ENCODE data around the gene MAP2K5.

The MAP2K5 gene

GRCh38 chr15:67520321-67521028 lies 22.0 kb upstream of the MAP2K5 start:
- Mint-ChIP-seq H3K27ac (peak overlapping the region; percentile 58 to 87 (median 86)), H3K9me3 (no peaks in the 10 kb centered on the region), H3K4me3 (peak overlapping the region; percentile 79 to 88 (median 84)), H3K27me3 (ENCODE audit: low read depth) (no peaks in the 10 kb centered on the region), H3K36me3 (ENCODE audit: low read depth) (peaks cover 8% of the 10 kb centered on the region), H3K4me1 (peaks cover 26% of the 10 kb centered on the region)
- no peak for TF ChIP-seq CTCF (IDR thresholded peaks at IDR 0.05; ENCODE audit: unreplicated experiment in 3 of 3)

GRCh38 chr15:67521029-67521782 lies 21.3 kb upstream of the MAP2K5 start, which contains the start of gene C15orf61:
Gene C15orf61 (plus strand): TSS chr15:67521131. CDS start chr15:67521249, 118 bp downstream.
- Mint-ChIP-seq H3K27ac (peak within 1 kb of the TSS; percentile 84 to 98 (median 86)), H3K27me3 (ENCODE audit: low read depth) (no peaks in the 10 kb centered on the region), H3K4me1 (peaks cover 26% of the 10 kb centered on the region), H3K4me3 (peak within 1 kb of the TSS; percentile 84 to 94 (median 88)), H3K36me3 (ENCODE audit: low read depth) (peaks cover 8% of the 10 kb centered on the region), H3K9me3 (no peaks in the 10 kb centered on the region)
- no peak for TF ChIP-seq CTCF (IDR thresholded peaks at IDR 0.05; ENCODE audit: unreplicated experiment in 3 of 3)

- TF ChIP-seq CTCF (IDR thresholded peaks at IDR 0.05; ENCODE audit: unreplicated experiment in 3 of 3): no peak
- Mint-ChIP-seq H3K27me3 (ENCODE audit: low read depth) (no peaks in the 10 kb centered on the region), H3K4me3 (peak overlapping the region; percentile 84 to 94 (median 84)), H3K9me3 (no peaks in the 10 kb centered on the region), H3K4me1 (peaks cover 26% of the 10 kb centered on the region), H3K36me3 (ENCODE audit: low read depth) (peaks cover 12% of the 10 kb centered on the region), H3K27ac (peak overlapping the region; percentile 65 to 98 (median 84))
Measured at GRCh38 chr15:67521783-67522568, 20.5 kb upstream of the MAP2K5 start.

- H3K4me1 Mint-ChIP-seq: peaks cover 36% of the 10 kb centered on the region
Measured at GRCh38 chr15:67523330-67523729, 19.2 kb upstream of the MAP2K5 start.

GRCh38 chr15:67524235-67524634 lies 18.3 kb upstream of the MAP2K5 start:
- no peak for TF ChIP-seq CTCF (IDR thresholded peaks at IDR 0.05; ENCODE audit: unreplicated experiment in 3 of 3)

More at GRCh38 chr15:67523330-67523729, 19.2 kb upstream of the MAP2K5 start:
- peaks cover 20% of the 10 kb centered on the region for H3K36me3 Mint-ChIP-seq (ENCODE audit: low read depth)
- no peak for TF ChIP-seq CTCF (IDR thresholded peaks at IDR 0.05; ENCODE audit: unreplicated experiment in 3 of 3)
- peak overlapping the region; percentile 84 to 94 (median 84) for H3K4me3 Mint-ChIP-seq
- no peaks in the 10 kb centered on the region for H3K9me3 Mint-ChIP-seq
- no peaks in the 10 kb centered on the region for H3K27me3 Mint-ChIP-seq (ENCODE audit: low read depth)
- H3K27ac Mint-ChIP-seq: peak overlapping the region in 2 of 3 experiments; percentile 42 to 98

More at GRCh38 chr15:67524235-67524634, 18.3 kb upstream of the MAP2K5 start:
- peaks cover 41% of the 10 kb centered on the region for H3K4me1 Mint-ChIP-seq
- H3K27me3 Mint-ChIP-seq (ENCODE audit: low read depth): no peaks in the 10 kb centered on the region
- peaks cover 17% of the 10 kb centered on the region for H3K36me3 Mint-ChIP-seq (ENCODE audit: low read depth)
- peak overlapping the region; percentile 31 to 57 (median 42) for H3K4me3 Mint-ChIP-seq
- no peaks in the 10 kb centered on the region for H3K9me3 Mint-ChIP-seq
- peak overlapping the region in 1 of 3 experiments; percentile 62 for H3K27ac Mint-ChIP-seq
